HG03280 (cell line): ENCODE measurements around the gene ICAM3.

Source experiments
- ATAC-seq: cut with Tn5 transposase; IDR thresholded peaks from one replicate; pipeline ENCODE4 v1.9.1; 2021; ENCODE audit warnings: mild to moderate bottlenecking, moderate library complexity; ENCODE audit not compliant: unreplicated experiment

Gene ICAM3

GRCh38 chr19:10321417-10321797, 18.0 kb downstream of the ICAM3 start:
- ATAC-seq, result no peak

DNA sequence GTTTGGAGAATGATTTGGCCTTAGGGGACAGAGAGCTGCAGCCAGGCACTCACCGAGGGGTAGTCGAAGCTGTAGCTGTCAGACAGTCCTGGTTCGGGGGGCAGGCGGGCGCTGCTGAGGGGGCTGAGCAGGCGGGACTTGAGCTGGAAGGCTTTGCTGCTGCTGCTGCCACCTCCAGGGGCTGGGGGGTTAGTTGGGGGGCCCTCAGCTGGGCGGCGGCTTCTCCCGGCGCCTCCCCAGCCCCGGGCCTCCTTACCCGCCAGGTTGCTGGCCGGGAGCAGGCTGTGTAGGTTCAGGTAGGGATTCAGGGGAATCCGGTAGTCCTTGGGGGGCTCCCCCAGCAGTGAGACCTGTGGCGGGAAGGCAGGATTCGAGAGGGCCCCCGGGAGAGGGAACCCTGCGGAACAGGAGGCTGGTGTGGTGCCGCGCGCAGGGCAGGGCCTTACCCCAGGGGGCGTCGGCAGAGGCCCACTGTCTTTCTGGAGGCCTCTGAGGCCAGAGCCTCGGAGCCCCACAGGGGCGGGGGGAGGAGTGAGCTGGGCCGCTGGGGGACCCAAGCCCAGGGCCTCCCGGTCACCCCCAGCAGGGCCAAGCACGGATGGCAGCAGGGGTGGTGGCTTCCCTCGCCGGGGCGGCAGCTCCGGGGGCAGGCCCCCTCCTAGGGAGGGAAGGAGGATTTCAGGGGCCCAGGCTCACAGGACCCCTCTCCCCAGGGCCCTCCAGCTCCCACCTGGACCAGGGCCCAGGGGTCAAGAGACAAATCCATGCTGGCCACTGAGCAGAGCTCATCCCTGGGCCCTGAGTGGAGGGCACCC, 18.6 kb downstream of the ICAM3 start:
- no peak for ATAC-seq

DNA sequence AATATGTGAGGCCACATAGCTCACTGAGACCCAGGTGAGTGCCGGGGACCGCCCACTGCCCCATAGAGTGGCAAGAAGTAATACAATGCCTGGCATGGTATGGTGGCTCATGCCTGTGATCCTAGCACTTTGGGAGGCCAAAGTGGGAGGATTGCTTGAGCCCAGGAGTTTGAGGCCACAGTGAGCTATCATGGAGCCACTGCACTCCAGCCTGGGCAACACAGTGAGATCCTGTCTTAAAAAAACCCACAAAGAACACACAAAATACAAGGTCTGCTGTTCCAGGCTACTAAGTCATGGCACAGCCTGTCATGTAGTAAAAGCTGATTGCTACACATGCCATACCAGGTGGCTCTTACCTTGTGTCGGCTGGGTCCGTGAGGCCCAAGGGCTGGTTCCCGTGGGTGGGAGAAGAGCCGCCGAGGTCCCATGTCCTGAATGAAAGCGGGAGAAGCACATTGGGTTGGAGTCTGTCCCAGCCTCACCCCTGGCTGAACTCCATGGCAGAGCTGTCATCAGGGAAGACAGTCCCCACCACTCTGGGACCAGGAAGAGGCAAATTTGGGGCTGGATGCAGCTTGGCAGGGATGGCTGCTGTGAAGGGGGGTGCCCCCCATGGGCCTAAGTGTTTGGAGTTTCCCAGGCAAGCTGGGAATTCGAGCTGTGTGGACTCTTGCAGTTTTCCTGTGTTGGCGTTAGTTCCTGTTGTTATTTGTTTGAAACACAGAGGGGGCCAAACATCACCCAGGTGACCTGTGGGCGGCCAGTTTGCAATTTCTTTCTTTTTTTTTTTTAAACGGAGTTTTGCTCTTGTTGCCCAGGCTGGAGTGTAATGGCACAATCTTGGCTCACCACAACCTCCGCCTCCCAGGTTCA, 20.4 kb downstream of the ICAM3 start:
- ATAC-seq, result no peak

- ATAC-seq, result no peak
Observed at GRCh38 chr19:10317857-10318462, 21.5 kb downstream of the ICAM3 start.

- ATAC-seq, result no peak
Observed at GRCh38 chr19:10317045-10317856, 22.2 kb downstream of the ICAM3 start.

GRCh38 chr19:10316229-10317044, 23.0 kb downstream of the ICAM3 start:
- ATAC-seq, result no peak

DNA sequence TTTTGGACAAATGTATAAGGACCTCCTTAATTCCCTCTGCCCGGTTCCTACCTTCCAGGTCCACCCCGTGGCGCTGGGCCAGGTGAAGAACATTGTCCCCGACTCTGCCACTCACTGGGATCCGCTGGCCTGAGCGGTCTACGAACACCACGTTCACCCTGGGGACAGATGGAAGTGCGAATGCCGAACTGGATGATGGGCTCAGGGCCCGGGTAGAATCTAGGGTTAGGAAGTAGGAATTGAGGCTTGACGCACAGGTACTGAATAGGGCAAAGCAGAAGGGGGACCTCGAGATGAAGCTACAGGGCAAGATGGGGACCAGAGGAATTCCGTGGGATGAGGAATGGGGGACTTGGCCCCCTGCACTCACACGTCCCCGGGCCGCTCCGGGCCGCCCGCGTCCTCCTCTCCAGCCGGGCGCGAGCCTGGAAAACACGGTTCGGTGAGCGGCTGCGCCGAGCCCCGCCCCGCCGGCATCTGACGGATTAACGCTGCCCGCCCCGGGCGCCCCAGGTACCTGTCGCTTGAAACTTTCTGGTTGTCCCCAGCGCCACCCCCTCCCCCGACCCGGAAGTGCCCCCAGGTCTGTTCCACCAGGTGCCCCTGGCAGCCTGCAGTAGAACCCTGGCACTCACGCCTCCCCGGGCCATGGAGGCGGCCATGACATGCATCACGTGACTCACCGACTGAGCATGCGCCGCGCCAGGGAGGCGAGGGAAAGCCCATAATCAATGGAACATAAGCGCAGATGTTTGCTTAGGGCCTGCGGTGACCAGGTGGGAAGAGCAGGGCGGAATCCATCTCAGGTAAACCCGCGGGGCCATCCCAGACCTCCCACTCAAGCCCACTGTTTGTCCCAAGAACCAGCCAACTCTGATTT, 23.8 kb downstream of the ICAM3 start, which contains the start of gene FDX2:
Gene FDX2 (minus strand): TSS at position 681 of the 880 bp plus-strand sequence. CDS start 19 bp downstream, at position 662.
- peak; percentile 71 for ATAC-seq

DNA sequence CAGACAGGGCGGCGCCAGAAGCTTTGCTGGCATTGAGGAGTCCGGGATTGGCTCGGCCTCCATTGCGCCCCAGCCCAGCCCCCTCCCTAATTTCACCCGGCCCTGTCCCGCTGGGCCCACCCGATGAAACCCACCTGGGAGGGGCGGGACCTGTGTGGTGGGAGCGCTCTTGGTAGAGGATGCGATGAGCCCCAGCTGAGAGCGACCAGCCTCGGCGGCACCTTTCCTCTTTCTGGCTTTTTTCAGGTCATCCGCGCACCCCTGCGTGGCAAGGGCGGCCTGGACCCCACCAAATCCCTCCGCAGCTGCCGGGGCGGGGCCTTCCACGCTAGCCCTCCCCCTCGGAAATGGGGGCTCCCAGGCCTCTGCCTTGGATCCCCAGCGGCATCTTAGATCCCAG, 30.0 kb downstream of the ICAM3 start, which contains the start of gene ZGLP1:
Gene ZGLP1 (minus strand): TSS at position 393 of the 400 bp plus-strand sequence.
- ATAC-seq, result no peak

DNA sequence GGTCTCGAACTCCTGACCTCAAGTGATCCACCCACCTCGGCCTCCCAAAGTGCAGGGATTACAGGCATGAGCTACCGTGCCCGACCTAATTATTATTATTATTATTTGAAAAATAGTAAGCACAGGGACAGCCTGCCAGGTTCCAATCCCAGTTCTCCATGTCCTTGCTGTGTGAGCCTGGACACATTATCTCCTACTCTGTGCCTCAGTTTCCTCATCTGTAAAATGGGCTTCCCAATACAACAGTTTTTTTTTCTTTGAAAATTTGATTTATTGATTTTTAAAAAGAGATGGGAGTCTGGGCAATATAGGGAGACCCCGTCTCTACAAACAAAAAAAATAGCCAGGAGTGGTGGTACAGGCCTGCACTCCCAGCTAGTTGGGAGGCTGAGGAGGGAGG, 33.1 kb downstream of the ICAM3 start:
- ATAC-seq, result no peak

GRCh38 chr19:10305139-10305806, 34.2 kb downstream of the ICAM3 start:
- no peak for ATAC-seq

- no peak for ATAC-seq
Observed at GRCh38 chr19:10299545-10300458, 39.6 kb downstream of the ICAM3 start.

DNA sequence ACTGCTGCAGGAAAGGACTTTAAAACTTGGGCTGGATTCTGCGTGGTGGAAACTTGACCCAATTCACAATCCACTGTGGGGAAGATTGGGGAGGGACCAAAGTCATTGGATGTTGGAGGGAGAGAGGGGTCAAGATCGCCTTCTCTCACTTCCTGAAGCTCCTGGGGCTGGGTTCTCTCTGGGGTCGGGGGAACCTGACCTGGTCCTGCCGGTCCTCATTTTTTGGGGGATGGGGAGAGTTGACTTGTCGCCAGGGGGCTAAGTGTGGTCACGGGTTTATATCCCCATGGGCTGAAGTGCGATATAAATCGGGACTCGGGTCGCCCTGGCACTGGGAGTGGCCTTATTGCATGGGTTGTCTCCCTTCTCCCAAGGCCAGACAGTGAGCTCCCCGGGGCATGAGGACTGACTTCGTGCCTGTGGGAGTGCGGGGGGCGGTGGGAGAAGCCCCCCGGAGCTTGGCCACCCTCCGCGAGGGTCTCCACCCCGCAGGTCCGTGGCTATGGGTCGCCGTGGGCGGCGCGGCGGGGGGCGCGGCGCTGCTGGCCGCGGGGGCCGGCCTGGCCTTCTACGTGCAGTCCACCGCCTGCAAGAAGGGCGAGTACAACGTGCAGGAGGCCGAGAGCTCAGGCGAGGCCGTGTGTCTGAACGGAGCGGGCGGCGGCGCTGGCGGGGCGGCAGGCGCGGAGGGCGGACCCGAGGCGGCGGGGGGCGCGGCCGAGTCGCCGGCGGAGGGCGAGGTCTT, 43.4 kb downstream of the ICAM3 start:
- no peak for ATAC-seq

GRCh38 chr19:10295305-10295846, 44.0 kb downstream of the ICAM3 start:
- ATAC-seq, result peak; percentile 47

DNA sequence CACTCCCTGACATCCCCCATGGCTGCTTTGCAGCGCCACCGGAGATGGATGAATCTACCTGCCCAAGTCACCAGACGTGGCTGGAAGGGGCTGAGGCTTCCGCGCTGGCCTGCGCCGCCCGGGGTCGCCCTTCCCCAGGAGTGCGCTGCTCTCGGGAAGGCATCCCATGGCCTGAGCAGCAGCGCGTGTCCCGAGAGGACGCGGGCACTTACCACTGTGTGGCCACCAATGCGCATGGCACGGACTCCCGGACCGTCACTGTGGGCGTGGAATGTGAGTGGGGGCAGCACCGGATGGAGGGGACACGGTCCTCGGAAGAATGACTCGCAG, 45.1 kb downstream of the ICAM3 start:
- no peak for ATAC-seq

GRCh38 chr19:10293637-10294367, 45.6 kb downstream of the ICAM3 start:
- ATAC-seq, result no peak
